Skeletal muscle satellite cell (primary cell): ENCODE measurements around the gene CHCHD6.

Experiments used
- H3K27me3 ChIP-seq: 2 replicates; pipeline ENCODE4 v1.7.0; 2013; ENCODE audit warnings: low read length; ENCODE audit not compliant: control insufficient read depth, insufficient read depth
- H3K36me3 ChIP-seq: 2 replicates; pipeline ENCODE4 v1.7.0; 2013; ENCODE audit warnings: mild to moderate bottlenecking, control low read depth, low read length; ENCODE audit not compliant: insufficient read depth
- H3K4me1 ChIP-seq: 2 replicates; pipeline ENCODE4 v1.7.0; 2013; ENCODE audit warnings: low read length; ENCODE audit not compliant: control insufficient read depth, insufficient read depth
- H3K4me2 ChIP-seq: 2 replicates; pipeline ENCODE4 v1.7.0; 2013; ENCODE audit warnings: mild to moderate bottlenecking, low read length
- H3K4me3 ChIP-seq: 2 replicates; pipeline ENCODE4 v1.7.0; 2013; ENCODE audit warnings: low read length
- H3K9ac ChIP-seq: 2 replicates; pipeline ENCODE4 v1.7.0; 2013; ENCODE audit warnings: mild to moderate bottlenecking, low read depth, low read length, moderate library complexity
- H3K9me3 ChIP-seq: replicated peaks from 2 replicates; pipeline ENCODE4 v1.7.0; 2013; ENCODE audit warnings: mild to moderate bottlenecking, control low read depth, low read length

The CHCHD6 gene

GRCh38 chr3:126973814-126974213, 269.8 kb downstream of the CHCHD6 start:
- no peaks in the 10 kb centered on the region for H3K36me3 ChIP-seq
- H3K4me2 ChIP-seq: no peak overlapping the region
- no peak overlapping the region for H3K9ac ChIP-seq
- peaks cover 30% of the 10 kb centered on the region for H3K4me1 ChIP-seq
- no peak overlapping the region for H3K4me3 ChIP-seq
- H3K9me3 ChIP-seq: peaks cover 14% of the 10 kb centered on the region
- H3K27me3 ChIP-seq: no peaks in the 10 kb centered on the region

DNA sequence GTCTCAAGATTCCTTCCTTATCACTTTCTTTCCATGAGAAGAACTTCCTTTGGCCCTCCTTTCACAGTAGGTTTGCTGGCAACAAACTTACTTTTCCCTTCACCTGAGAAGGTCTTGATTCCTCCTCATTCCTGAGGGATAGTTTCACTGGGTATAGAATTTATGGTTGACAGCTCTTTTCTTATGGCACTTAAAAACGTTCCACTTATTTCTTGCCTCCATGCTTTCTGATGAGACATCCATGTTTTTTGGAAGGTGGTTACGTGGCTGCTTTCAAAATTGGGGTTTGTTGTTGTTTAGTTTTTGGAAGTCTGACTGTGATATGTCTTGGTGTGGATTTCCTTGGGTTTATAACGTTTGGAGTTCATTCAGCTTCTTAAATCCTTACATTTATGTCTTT, 270.7 kb downstream of the CHCHD6 start:
- no peaks in the 10 kb centered on the region for H3K36me3 ChIP-seq
- no peak overlapping the region for H3K4me2 ChIP-seq
- H3K4me1 ChIP-seq: peaks cover 26% of the 10 kb centered on the region
- peaks cover 14% of the 10 kb centered on the region for H3K9me3 ChIP-seq
- H3K27me3 ChIP-seq: no peaks in the 10 kb centered on the region
- H3K9ac ChIP-seq: no peak overlapping the region
- H3K4me3 ChIP-seq: no peak overlapping the region

GRCh38 chr3:126976906-126977305, 272.9 kb downstream of the CHCHD6 start:
- no peaks in the 10 kb centered on the region for H3K36me3 ChIP-seq
- no peak overlapping the region for H3K4me3 ChIP-seq
- no peaks in the 10 kb centered on the region for H3K27me3 ChIP-seq
- H3K4me1 ChIP-seq: peaks cover 13% of the 10 kb centered on the region
- H3K9ac ChIP-seq: no peak overlapping the region
- H3K9me3 ChIP-seq: peaks cover 14% of the 10 kb centered on the region
- H3K4me2 ChIP-seq: no peak overlapping the region

DNA sequence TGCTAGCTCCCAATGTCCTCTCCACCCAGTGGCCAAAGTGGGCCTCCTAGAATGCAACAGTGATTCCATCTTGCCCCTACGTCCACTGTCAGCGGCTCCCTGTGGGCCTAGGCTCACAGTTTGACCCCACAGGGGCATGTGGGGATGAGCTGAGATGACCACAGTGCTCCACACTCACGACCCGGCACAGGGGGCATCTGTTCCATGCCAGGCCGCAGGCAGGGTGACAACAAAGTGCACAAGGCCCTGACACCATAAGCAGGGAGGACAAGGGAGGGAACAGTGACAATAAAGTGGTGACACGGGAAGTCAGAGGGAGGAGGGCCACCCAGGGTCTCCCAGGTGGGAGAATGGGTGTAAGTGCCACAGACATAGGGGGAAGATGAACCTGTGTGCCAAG, 273.8 kb downstream of the CHCHD6 start:
- Histone ChIP-seq H3K9ac (no peak overlapping the region), H3K4me2 (no peak overlapping the region), H3K27me3 (no peaks in the 10 kb centered on the region), H3K4me3 (no peak overlapping the region), H3K9me3 (peaks cover 14% of the 10 kb centered on the region), H3K4me1 (peaks cover 12% of the 10 kb centered on the region), H3K36me3 (no peaks in the 10 kb centered on the region)

- Histone ChIP-seq H3K27me3 (no peaks in the 10 kb centered on the region), H3K9ac (no peak overlapping the region), H3K36me3 (no peaks in the 10 kb centered on the region), H3K4me3 (no peak overlapping the region), H3K4me2 (no peak overlapping the region), H3K9me3 (peaks cover 14% of the 10 kb centered on the region), H3K4me1 (peaks cover 12% of the 10 kb centered on the region)
Measured at GRCh38 chr3:126978291-126978690, 274.3 kb downstream of the CHCHD6 start.

GRCh38 chr3:126979046-126979628, 275.1 kb downstream of the CHCHD6 start:
- Histone ChIP-seq H3K9ac (no peak overlapping the region), H3K27me3 (no peaks in the 10 kb centered on the region), H3K4me1 (peaks cover 12% of the 10 kb centered on the region), H3K36me3 (no peaks in the 10 kb centered on the region), H3K9me3 (peaks cover 10% of the 10 kb centered on the region), H3K4me3 (no peak overlapping the region), H3K4me2 (no peak overlapping the region)

DNA sequence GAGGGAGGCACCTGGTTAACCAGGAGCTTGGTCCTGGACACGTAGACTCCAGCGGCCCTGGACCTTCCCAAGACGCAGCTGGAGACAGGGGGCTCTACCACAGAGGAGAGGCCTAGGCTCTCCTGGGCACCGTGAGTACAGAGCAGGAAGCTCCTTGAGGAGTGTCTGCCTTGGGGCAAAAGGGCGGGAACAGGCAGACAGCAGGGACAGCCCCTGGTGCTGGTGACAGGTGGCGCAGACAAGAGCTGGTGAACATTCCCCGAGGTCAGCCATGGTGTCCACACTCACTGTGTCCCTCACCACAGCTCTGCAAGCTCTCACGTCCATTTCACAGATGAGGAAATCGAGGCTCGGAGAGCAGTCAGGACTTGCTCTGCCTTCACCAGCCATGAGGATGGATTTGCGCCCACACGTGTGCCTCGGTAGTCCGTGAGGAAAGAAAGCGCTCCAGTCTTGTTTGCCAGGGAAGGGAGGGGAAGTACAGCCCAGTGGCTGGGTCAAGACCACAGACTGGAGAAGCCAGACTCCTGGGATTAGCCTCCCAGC, 276.3 kb downstream of the CHCHD6 start:
- Histone ChIP-seq H3K36me3 (no peaks in the 10 kb centered on the region), H3K27me3 (no peaks in the 10 kb centered on the region), H3K4me1 (peaks cover 23% of the 10 kb centered on the region), H3K4me3 (no peak overlapping the region), H3K4me2 (no peak overlapping the region), H3K9ac (no peak overlapping the region), H3K9me3 (no peaks in the 10 kb centered on the region)

DNA sequence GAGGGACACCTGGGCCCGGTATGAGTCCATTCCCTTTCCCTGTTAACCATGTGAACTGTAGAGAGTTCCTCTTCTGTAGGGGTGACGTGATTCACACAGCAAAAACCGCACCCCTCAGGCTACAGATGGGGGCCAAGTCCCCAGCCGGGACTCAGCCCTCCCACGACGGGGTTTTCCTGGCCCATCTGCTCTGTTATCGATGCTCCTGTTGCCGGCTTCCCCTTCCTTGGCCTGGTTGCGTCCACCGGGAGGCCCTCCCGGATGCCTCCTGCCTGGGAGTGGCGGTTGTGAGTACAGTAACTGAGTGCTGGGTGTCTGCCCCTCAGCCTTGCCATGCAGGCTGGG, 278.1 kb downstream of the CHCHD6 start:
- H3K4me1 ChIP-seq: peaks cover 32% of the 10 kb centered on the region
- H3K4me3 ChIP-seq: peak overlapping the region; percentile 77
- H3K9me3 ChIP-seq: no peaks in the 10 kb centered on the region
- H3K27me3 ChIP-seq: no peaks in the 10 kb centered on the region
- H3K9ac ChIP-seq: peak overlapping the region; percentile 74
- peak overlapping the region; percentile 97 for H3K4me2 ChIP-seq
- H3K36me3 ChIP-seq: no peaks in the 10 kb centered on the region

GRCh38 chr3:126982471-126983175, 278.6 kb downstream of the CHCHD6 start, which contains the start of gene PLXNA1:
Gene PLXNA1, plus strand, starts transcription at chr3:126983115. Its CDS starts 5,479 bp downstream, at chr3:126988594.
- peaks cover 32% of the 10 kb centered on the region for H3K4me1 ChIP-seq
- H3K36me3 ChIP-seq: no peaks in the 10 kb centered on the region
- H3K9ac ChIP-seq: peak within 1 kb of the TSS; percentile 94
- peak within 1 kb of the TSS; percentile 97 for H3K4me2 ChIP-seq
- no peaks in the 10 kb centered on the region for H3K27me3 ChIP-seq
- no peaks in the 10 kb centered on the region for H3K9me3 ChIP-seq
- peak within 1 kb of the TSS; percentile 85 for H3K4me3 ChIP-seq

- Histone ChIP-seq H3K4me3 (peak overlapping the region; percentile 85), H3K9ac (peak overlapping the region; percentile 94), H3K4me1 (peaks cover 32% of the 10 kb centered on the region), H3K27me3 (no peaks in the 10 kb centered on the region), H3K9me3 (no peaks in the 10 kb centered on the region), H3K36me3 (no peaks in the 10 kb centered on the region), H3K4me2 (peak overlapping the region; percentile 96)
Measured at GRCh38 chr3:126983276-126983652, 279.2 kb downstream of the CHCHD6 start.

DNA sequence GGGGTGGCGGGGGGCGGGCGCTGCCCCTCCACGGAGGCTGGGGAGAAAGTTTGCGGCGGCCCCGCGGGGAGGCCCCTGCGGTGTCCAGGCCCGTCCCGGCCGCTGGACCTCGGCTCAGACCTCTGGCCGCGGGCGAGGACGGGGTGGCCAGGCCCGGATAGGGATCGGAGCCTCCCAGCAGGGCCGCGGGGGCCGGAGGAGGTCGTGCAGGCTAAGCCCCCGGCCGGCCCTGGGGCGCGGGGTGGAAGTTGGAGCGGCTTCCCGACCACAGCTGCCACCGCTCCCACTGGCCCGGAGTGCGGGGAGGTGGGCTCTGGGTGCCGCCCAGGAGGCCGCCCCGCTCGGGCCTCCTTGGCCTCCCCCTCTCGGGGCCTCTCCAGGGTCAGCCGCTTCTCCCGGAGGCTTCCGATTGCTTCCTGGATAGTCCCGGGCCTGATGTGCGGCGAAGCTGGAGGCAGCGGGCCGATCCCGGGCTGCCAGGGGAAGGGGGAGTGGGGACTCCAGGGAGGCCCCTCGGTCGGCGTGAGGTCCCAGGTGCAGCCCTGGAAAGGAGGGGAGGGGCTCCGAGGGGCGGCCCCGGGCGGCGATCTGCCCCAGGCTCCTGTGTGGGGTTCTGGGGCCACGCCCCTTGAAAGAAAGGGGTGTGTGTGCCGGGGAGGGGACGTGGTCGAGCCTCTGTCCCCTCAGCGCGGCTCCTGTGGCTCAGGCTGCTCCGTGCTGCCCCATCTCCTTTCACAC, 279.8 kb downstream of the CHCHD6 start:
- Histone ChIP-seq H3K9me3 (no peaks in the 10 kb centered on the region), H3K4me3 (peak overlapping the region; percentile 85), H3K4me2 (peak overlapping the region; percentile 96), H3K36me3 (peaks cover 1% of the 10 kb centered on the region), H3K9ac (peak overlapping the region; percentile 94), H3K27me3 (no peaks in the 10 kb centered on the region), H3K4me1 (peaks cover 30% of the 10 kb centered on the region)
